Measurements from ENCODE around the gene AKAP13.

AKAP13 gene

DNA sequence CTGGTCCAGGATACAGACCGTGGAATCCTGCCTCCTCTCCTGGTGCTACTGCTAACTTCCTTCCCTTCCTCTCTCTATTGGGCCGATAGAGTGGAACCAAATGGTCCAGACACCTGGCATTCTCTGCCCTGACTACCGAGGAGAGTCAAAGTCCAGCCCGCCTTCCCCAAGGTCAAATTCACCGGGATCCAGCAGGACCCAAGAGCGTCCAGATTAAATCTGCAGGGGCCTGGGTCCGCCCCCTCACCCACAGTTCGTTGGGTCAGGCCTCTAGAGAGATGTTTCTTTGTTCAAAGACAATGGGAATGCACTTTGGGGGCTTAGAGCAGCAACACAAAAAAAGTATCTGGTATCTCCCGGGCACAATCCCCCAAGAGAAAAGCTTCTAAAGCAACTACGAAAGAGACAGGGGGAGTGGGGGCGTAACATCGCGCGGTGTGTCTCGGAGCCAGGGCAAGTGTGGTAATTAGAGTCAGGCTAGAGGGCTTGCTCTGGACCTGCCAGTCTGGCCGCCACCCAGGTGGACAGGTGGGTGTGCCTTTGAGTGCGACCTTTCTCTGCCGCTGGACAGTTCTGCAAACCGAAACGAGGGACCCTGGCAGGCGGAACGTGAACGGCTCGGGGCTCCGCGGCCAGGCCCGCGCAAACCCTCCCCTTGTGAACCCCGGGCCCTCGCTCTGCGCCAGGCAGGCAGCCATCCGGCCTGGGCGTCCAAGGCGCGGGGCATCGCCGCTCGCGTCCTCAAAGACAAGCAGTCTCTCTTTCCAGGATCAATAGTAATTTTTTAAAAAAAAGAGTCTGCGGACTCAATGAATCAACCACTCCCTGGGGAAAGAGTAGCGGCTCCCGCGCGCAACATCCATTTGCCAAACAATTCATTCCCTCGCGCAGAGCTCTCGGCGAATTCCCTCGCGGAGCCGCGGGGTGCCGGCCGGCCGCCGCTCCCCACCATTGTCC, 413.5 kb downstream of the AKAP13 start:
- TF ChIP-seq CTCF (IDR thresholded peaks at IDR 0.05): no peak

- TF ChIP-seq CTCF (IDR thresholded peaks at IDR 0.05): no peak
Measured at GRCh38 chr15:85794598-85795336, 414.4 kb downstream of the AKAP13 start, which contains the start of gene KLHL25. Gene KLHL25, minus strand, starts transcription at chr15:85794925. Its CDS starts 25,115 bp downstream, at chr15:85769810.

DNA sequence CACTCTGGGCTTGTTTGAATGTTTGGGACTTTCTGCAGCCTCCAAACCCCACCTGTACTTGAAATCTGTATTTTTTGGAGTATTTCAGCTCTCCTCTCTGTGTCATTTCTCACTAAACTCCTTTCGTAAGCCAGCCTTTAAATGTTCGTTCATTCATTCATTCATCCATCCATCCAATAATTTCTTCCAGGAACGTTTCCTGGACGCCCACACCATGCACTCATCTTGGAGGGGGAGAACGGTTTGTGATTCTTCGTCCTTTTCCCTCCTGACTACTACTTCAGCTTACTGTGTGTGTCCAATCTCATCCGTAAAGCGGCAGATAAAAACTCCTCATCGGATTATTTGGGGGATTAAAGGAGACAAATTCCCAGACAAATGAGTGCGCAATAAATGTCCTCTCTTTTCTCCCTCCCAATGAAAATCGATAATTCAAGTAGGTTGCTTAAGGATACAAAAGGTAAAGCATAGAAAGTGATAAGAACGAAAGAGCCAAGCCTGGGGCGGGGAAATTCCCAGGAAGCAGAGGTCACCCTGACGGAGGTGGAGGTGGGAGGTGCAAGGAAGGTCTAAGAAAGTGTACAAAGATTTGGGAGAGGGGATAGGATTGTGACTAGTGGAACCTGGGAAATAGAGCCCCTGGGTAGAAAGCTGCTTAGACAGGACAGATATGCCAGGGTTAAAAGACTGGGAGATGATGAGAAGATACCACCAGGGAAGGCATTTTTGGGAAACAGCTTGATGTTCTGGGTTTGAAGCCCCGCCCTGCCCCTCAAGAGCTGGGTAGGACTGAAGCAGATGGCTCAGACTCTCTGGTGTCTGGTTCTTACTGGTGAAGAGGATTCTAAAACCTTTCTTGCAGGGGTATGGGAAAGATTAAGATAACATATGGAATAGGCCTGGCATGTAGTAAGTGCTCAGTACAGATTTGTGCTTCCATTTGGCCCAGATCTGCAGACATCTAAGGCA, 415.2 kb downstream of the AKAP13 start:
- no peak for TF ChIP-seq CTCF (IDR thresholded peaks at IDR 0.05)
